CD14-positive monocyte (primary cell): ENCODE measurements around the gene TEPSIN. TPM values are rescaled to one million over a fixed set of nuclear protein-coding genes. Genes with fewer than 3 reads are reported as not detected.

Source experiments
- DNase-seq, 3 donors: peaks; one replicate each; pipeline ENCODE4 v3.0.0-alpha.2; 2011 to 2022
- H2AFZ ChIP-seq: 2 replicates; pipeline ENCODE4 v1.6.0; 2012; ENCODE audit warnings: mild to moderate bottlenecking, low read depth, low read length, inconsistent platforms; ENCODE audit not compliant: insufficient read depth, poor library complexity, severe bottlenecking
- H3K27ac ChIP-seq, 2 donors: 1 replicate in 1 of 2; 2 replicates in 1 of 2; pipeline ENCODE4 v1.5.1; 2012 to 2013; ENCODE audit warnings: low read length in 2 of 2, control low read depth in 1 of 2, inconsistent platforms in 1 of 2, low read depth in 1 of 2, mild to moderate bottlenecking in 1 of 2
- H3K27me3 ChIP-seq, 2 donors: one replicate each; pipeline versions ENCODE4 v1.6.0 to v1.6.1; 2011 to 2013; ENCODE audit warnings: low read length in 2 of 2; ENCODE audit not compliant: control insufficient read depth in 2 of 2, insufficient read depth in 2 of 2
- H3K36me3 ChIP-seq, 2 donors: replicated peaks in 1 of 2; 1 replicate in 1 of 2; 2 replicates in 1 of 2; pipeline versions ENCODE4 v1.5.1 to v1.6.1; 2012 to 2013; ENCODE audit warnings: low read length in 2 of 2, control low read depth in 1 of 2, inconsistent platforms in 1 of 2, mild to moderate bottlenecking in 1 of 2; ENCODE audit not compliant: insufficient read depth in 2 of 2, control insufficient read depth in 1 of 2
- H3K4me1 ChIP-seq, 2 donors: 1 replicate in 1 of 2; 2 replicates in 1 of 2; pipeline versions ENCODE4 v1.5.1 to v1.6.1; 2012 to 2013; ENCODE audit warnings: low read length in 2 of 2, control low read depth in 1 of 2, inconsistent platforms in 1 of 2, mild to moderate bottlenecking in 1 of 2, moderate library complexity in 1 of 2; ENCODE audit not compliant: insufficient read depth in 2 of 2, control insufficient read depth in 1 of 2
- H3K4me2 ChIP-seq: replicated peaks from 2 replicates; pipeline ENCODE3; 2012; ENCODE audit warnings: low read length, moderate library complexity, mild to moderate bottlenecking; ENCODE audit not compliant: poor library complexity, severe bottlenecking; ENCODE audit errors: extremely low read depth
- H3K4me3 ChIP-seq, 3 experiments: fragments of 200-600 bp in 1 of 3; sonication (generic) in 1 of 3; replicated peaks in 1 of 3; 1 replicate in 2 of 3; 2 replicates in 1 of 3; pipeline ENCODE4 v1.5.1; 2011 to 2013; ENCODE audit warnings: low read length in 3 of 3, mild to moderate bottlenecking in 3 of 3, control low read depth in 2 of 3, low read depth in 2 of 3, inconsistent platforms in 1 of 3, moderate library complexity in 1 of 3
- H3K79me2 ChIP-seq: 2 replicates; pipeline ENCODE4 v1.6.0; 2012; ENCODE audit warnings: mild to moderate bottlenecking, control low read depth, inconsistent platforms, low read length, moderate library complexity; ENCODE audit not compliant: insufficient read depth
- H3K9ac ChIP-seq: 2 replicates; pipeline ENCODE4 v1.6.0; 2017; ENCODE audit warnings: low read length, mild to moderate bottlenecking; ENCODE audit not compliant: insufficient read depth, poor library complexity, severe bottlenecking
- H3K9me3 ChIP-seq, 2 donors: replicated peaks in 1 of 2; 1 replicate in 1 of 2; 2 replicates in 1 of 2; pipeline versions ENCODE4 v1.5.1 to v1.6.1; 2012 to 2013; ENCODE audit warnings: low read length in 2 of 2, control low read depth in 1 of 2; ENCODE audit not compliant: control insufficient read depth in 1 of 2, insufficient read depth in 1 of 2
- H4K20me1 ChIP-seq: 2 replicates; pipeline ENCODE4 v1.6.0; 2012; ENCODE audit warnings: mild to moderate bottlenecking, low read length, control low read depth, moderate library complexity; ENCODE audit not compliant: insufficient read depth
- H3K27ac Mint-ChIP-seq, 7 donors: one replicate each; pipeline ENCODE4 v1.8.0; 2020; ENCODE audit warnings: mild to moderate bottlenecking in 7 of 7, mixed read lengths in 7 of 7, moderate library complexity in 6 of 7, inconsistent platforms in 2 of 7
- H3K27me3 Mint-ChIP-seq, 3 donors: one replicate each; pipeline ENCODE4 v1.8.0; 2021 to 2022; ENCODE audit warnings: low read depth in 3 of 3, mild to moderate bottlenecking in 3 of 3, mixed read lengths in 3 of 3, moderate library complexity in 3 of 3, inconsistent platforms in 1 of 3
- H3K36me3 Mint-ChIP-seq, 2 donors: one replicate each; pipeline ENCODE4 v1.8.0; 2020; ENCODE audit warnings: mixed read lengths in 2 of 2, inconsistent platforms in 1 of 2, mild to moderate bottlenecking in 1 of 2
- H3K4me1 Mint-ChIP-seq: one replicate; pipeline ENCODE4 v1.8.0; 2020; ENCODE audit warnings: mild to moderate bottlenecking, mixed read lengths
- H3K4me3 Mint-ChIP-seq, 2 donors: one replicate each; pipeline ENCODE4 v1.8.0; 2020; ENCODE audit warnings: mild to moderate bottlenecking in 2 of 2, mixed read lengths in 2 of 2, moderate library complexity in 1 of 2
- H3K9me3 Mint-ChIP-seq, 7 donors: one replicate each; pipeline ENCODE4 v1.8.0; 2020 to 2022; ENCODE audit warnings: mixed read lengths in 7 of 7, mild to moderate bottlenecking in 6 of 7, moderate library complexity in 6 of 7, inconsistent platforms in 2 of 7
- WGBS: methylation state at CpG from one replicate; pipeline ENCODE4 v1.1.5; 2013; ENCODE audit warnings: missing lambda C conversion rate; ENCODE audit not compliant: insufficient coverage; 5-methylcytosine and 5-hydroxymethylcytosine counted together
- intact Hi-C, 2 donors: fragments of 100-400 bp; cut with micrococcal nuclease; formaldehyde crosslinking; loops; one replicate each; pipeline versions ENCODE4 v1.15.0 to v1.15.1; 2023
- polyA plus RNA-seq, 3 donors: library from polyadenylated mRNA; depleted of rRNA in 1 of 3; unstranded in 2 of 3; stranded (reverse) in 1 of 3; fragments of 300-500 nt in 2 of 3; fragments of >200 nt in 1 of 3; fragmentation: Illumina TruSeq in 2 of 3; gene quantifications; 1 replicate in 2 of 3; 2 replicates in 1 of 3; pipeline ENCODE4 v1.2.3, GENCODE V29; 2012 to 2021
- TF ChIP-seq, protein P1 (sequence below): fragments of 200-600 bp; IDR thresholded peaks from one replicate; pipeline ENCODE4 v1.8.0; 2022; ENCODE audit warnings: antibody characterized with exemption, mild to moderate bottlenecking

The TEPSIN gene
- polyA plus RNA-seq, 3 donors, result 3.4 to 136 (median 4.5) TPM

DNA sequence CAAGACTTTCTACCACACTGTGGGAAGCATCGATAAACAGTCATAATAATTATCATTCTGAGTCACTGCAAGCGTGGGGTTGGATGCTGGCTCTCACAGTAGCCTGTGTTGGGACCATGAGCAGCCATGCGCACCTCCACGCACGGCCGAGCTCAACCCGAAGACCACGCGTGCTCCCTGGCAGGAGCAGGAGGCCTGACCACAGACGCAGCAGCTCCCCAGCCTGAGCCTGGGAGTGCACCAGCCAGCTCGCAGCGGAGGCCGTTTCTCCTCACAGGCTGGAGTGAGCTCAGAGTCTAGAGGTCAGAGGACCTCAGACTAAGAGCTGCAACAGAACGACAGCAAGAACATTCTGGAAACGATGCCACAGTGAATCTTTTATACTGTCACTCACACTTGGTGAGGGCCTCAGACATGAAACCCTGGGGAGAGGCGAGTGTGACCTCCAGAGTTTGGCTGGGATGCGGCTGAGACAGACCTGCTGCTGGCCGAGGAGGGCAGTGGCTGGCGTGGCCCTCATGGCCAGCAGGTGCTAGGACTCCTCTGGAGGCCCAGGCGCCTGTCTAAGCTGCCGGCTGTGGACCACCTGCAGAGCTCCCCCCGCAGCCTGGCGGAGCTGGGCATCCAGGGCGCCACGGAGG is 6.3 kb upstream of the TEPSIN start:
- no peak for DNase-seq
- intact Hi-C loops, result no loop called here
- H3K36me3 ChIP-seq, result peaks cover 29 to 51% of the 10 kb centered on the region in 2 donors

DNA sequence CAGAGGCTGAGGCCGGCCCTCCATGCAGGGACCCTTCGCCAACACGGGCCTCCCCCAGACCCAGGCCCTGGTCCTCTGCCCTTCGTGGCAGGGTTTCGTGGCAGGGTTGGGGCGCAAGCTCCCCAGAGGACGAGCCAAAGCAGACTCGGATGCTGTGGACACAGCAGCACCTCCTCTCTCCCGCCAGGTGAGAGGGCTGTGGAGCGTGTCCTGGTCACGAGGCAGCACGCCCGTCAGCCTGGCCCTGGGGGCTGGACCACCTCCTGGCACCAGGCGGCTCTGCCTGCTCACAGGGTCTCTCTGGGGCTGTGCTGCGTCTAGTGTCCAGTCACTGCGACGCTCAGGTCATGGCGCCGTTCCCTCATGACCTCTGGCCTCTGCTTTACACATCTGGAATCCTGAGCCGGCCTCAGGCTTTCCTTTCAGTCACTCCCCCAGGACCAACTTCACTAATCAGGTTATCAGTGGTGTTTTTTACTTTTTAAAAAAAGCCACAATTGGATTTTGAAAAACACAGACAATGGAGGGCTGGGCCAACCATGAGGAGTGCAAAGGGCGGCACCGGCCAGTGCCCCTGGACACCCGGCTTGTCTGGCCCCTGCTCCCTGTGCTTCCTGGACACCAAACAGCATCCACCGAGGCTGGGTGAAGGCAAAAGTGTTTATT is 5.6 kb upstream of the TEPSIN start:
- peaks cover 8 to 13% of the 10 kb centered on the region in 2 donors for H3K4me1 ChIP-seq
- intact Hi-C loops, result no loop called here
- no peaks in the 10 kb centered on the region for H3K9me3 ChIP-seq
- TF ChIP-seq, protein P1, sequence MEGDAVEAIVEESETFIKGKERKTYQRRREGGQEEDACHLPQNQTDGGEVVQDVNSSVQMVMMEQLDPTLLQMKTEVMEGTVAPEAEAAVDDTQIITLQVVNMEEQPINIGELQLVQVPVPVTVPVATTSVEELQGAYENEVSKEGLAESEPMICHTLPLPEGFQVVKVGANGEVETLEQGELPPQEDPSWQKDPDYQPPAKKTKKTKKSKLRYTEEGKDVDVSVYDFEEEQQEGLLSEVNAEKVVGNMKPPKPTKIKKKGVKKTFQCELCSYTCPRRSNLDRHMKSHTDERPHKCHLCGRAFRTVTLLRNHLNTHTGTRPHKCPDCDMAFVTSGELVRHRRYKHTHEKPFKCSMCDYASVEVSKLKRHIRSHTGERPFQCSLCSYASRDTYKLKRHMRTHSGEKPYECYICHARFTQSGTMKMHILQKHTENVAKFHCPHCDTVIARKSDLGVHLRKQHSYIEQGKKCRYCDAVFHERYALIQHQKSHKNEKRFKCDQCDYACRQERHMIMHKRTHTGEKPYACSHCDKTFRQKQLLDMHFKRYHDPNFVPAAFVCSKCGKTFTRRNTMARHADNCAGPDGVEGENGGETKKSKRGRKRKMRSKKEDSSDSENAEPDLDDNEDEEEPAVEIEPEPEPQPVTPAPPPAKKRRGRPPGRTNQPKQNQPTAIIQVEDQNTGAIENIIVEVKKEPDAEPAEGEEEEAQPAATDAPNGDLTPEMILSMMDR, result no peak
- 94% methylated on average over 22 of the region's 24 CpGs for WGBS
- no peak overlapping the region for H2AFZ ChIP-seq
- H3K4me2 ChIP-seq, result no peak overlapping the region
- no peaks in the 10 kb centered on the region for H3K27me3 ChIP-seq
- no peak for DNase-seq
- no peak overlapping the region for H3K9ac ChIP-seq
- peaks cover 23 to 40% of the 10 kb centered on the region in 2 donors for H3K36me3 Mint-ChIP-seq
- peaks cover 23 to 44% of the 10 kb centered on the region in 2 donors for H3K36me3 ChIP-seq
- peaks cover 22% of the 10 kb centered on the region for H3K4me1 Mint-ChIP-seq
- H3K27me3 Mint-ChIP-seq, result no peaks in the 10 kb centered on the region
- H3K27ac Mint-ChIP-seq, result peak overlapping the region in 1 of 7 donors; percentile 26
- no peak overlapping the region for H3K27ac ChIP-seq
- H3K79me2 ChIP-seq, result peaks cover 15% of the 10 kb centered on the region
- no peak overlapping the region for H3K4me3 Mint-ChIP-seq
- H3K9me3 Mint-ChIP-seq, result peaks cover 0 to 3% (median 0%) of the 10 kb centered on the region in 7 donors
- no peak overlapping the region for H3K4me3 ChIP-seq
- H4K20me1 ChIP-seq, result peaks cover 47% of the 10 kb centered on the region

More for the DNA sequence above, 6.3 kb upstream of the TEPSIN start:
- Mint-ChIP-seq H3K4me3 (no peak overlapping the region), H3K4me1 (peaks cover 16% of the 10 kb centered on the region), H3K9me3 (peaks cover 0 to 4% (median 0%) of the 10 kb centered on the region in 7 donors), H3K36me3 (peaks cover 29 to 46% of the 10 kb centered on the region in 2 donors), H3K27me3 (no peaks in the 10 kb centered on the region), H3K27ac (peak overlapping the region in 1 of 7 donors; percentile 25)
- Histone ChIP-seq H3K79me2 (peaks cover 9% of the 10 kb centered on the region), H3K9ac (no peak overlapping the region), H3K4me1 (peaks cover 2 to 7% of the 10 kb centered on the region in 2 donors), H3K27ac (no peak overlapping the region), H3K4me3 (no peak overlapping the region), H2AFZ (no peak overlapping the region), H3K9me3 (no peaks in the 10 kb centered on the region), H3K4me2 (no peak overlapping the region), H4K20me1 (peaks cover 54% of the 10 kb centered on the region), H3K27me3 (no peaks in the 10 kb centered on the region)
- WGBS, result 97% methylated on average over 25 of the region's 25 CpGs
- TF ChIP-seq, protein P1, result no peak
